ENCODE measurements around the gene ZBTB24. TPM values are rescaled to one million over a fixed set of nuclear protein-coding genes. Genes with fewer than 3 reads are reported as not detected.
A peak's percentile ranks its signal among the peaks of the same experiment; 100 is the strongest.

ZBTB24 gene
- total RNA-seq, 2 experiments from 2014 or later = 16.1 to 16.5 TPM

- Mint-ChIP-seq H3K4me1 (no peaks in the 10 kb centered on the region), H3K27me3 (no peaks in the 10 kb centered on the region), H3K27ac (no peak overlapping the region), H3K9me3 (no peaks in the 10 kb centered on the region), H3K36me3 (no peaks in the 10 kb centered on the region), H3K4me3 (no peak overlapping the region)
- no peak for DNase-seq
Observed at GRCh38 chr6:109508166-109508860, 25.3 kb upstream of the ZBTB24 start.

- H3K27me3 Mint-ChIP-seq = no peaks in the 10 kb centered on the region
- H3K36me3 Mint-ChIP-seq = no peaks in the 10 kb centered on the region
- H3K9me3 Mint-ChIP-seq = no peaks in the 10 kb centered on the region
- no peak overlapping the region for H3K4me3 Mint-ChIP-seq
- DNase-seq = no peak
- H3K27ac Mint-ChIP-seq = no peak overlapping the region
- no peaks in the 10 kb centered on the region for H3K4me1 Mint-ChIP-seq
Observed at GRCh38 chr6:109507490-109508072, 24.6 kb upstream of the ZBTB24 start.

- Mint-ChIP-seq H3K27ac (no peak overlapping the region), H3K9me3 (no peaks in the 10 kb centered on the region), H3K27me3 (no peaks in the 10 kb centered on the region), H3K4me3 (no peak overlapping the region), H3K4me1 (no peaks in the 10 kb centered on the region), H3K36me3 (no peaks in the 10 kb centered on the region)
- no peak for DNase-seq
Observed at GRCh38 chr6:109506841-109507240, 23.8 kb upstream of the ZBTB24 start.

GRCh38 chr6:109506314-109506713, 23.3 kb upstream of the ZBTB24 start:
- no peaks in the 10 kb centered on the region for H3K4me1 Mint-ChIP-seq

GRCh38 chr6:109503327-109504224, 20.6 kb upstream of the ZBTB24 start:
- Mint-ChIP-seq H3K4me3 (no peak overlapping the region), H3K36me3 (no peaks in the 10 kb centered on the region), H3K27ac (no peak overlapping the region), H3K27me3 (no peaks in the 10 kb centered on the region), H3K9me3 (no peaks in the 10 kb centered on the region), H3K4me1 (no peaks in the 10 kb centered on the region)
- DNase-seq = no peak

More at GRCh38 chr6:109506314-109506713, 23.3 kb upstream of the ZBTB24 start:
- Mint-ChIP-seq H3K27me3 (no peaks in the 10 kb centered on the region), H3K36me3 (no peaks in the 10 kb centered on the region), H3K27ac (no peak overlapping the region), H3K9me3 (no peaks in the 10 kb centered on the region), H3K4me3 (no peak overlapping the region)
- DNase-seq = no peak

- Mint-ChIP-seq H3K9me3 (no peaks in the 10 kb centered on the region), H3K36me3 (no peaks in the 10 kb centered on the region), H3K4me3 (no peak overlapping the region), H3K4me1 (peaks cover 4% of the 10 kb centered on the region), H3K27me3 (no peaks in the 10 kb centered on the region), H3K27ac (no peak overlapping the region)
- DNase-seq = no peak
Observed at GRCh38 chr6:109498936-109499335, 15.9 kb upstream of the ZBTB24 start.

GRCh38 chr6:109498052-109498451, 15.0 kb upstream of the ZBTB24 start:
- H3K27ac Mint-ChIP-seq = no peak overlapping the region
- H3K4me1 Mint-ChIP-seq = peaks cover 9% of the 10 kb centered on the region
- no peaks in the 10 kb centered on the region for H3K9me3 Mint-ChIP-seq
- no peak for DNase-seq
- H3K36me3 Mint-ChIP-seq = no peaks in the 10 kb centered on the region
- no peaks in the 10 kb centered on the region for H3K27me3 Mint-ChIP-seq
- no peak overlapping the region for H3K4me3 Mint-ChIP-seq

GRCh38 chr6:109496036-109496772, 13.2 kb upstream of the ZBTB24 start:
- Mint-ChIP-seq H3K27me3 (no peaks in the 10 kb centered on the region), H3K36me3 (no peaks in the 10 kb centered on the region), H3K4me1 (peaks cover 17% of the 10 kb centered on the region), H3K4me3 (no peak overlapping the region), H3K27ac (no peak overlapping the region), H3K9me3 (no peaks in the 10 kb centered on the region)
- DNase-seq = no peak

- no peaks in the 10 kb centered on the region for H3K27me3 Mint-ChIP-seq
- H3K27ac Mint-ChIP-seq = no peak overlapping the region
- peaks cover 29% of the 10 kb centered on the region for H3K4me1 Mint-ChIP-seq
- H3K4me3 Mint-ChIP-seq = no peak overlapping the region
- DNase-seq = no peak
- no peaks in the 10 kb centered on the region for H3K9me3 Mint-ChIP-seq
- no peaks in the 10 kb centered on the region for H3K36me3 Mint-ChIP-seq
Observed at GRCh38 chr6:109493865-109494264, 10.8 kb upstream of the ZBTB24 start.

GRCh38 chr6:109491207-109491938, 8.4 kb upstream of the ZBTB24 start:
- Mint-ChIP-seq H3K9me3 (no peaks in the 10 kb centered on the region), H3K27me3 (no peaks in the 10 kb centered on the region), H3K4me1 (peaks cover 27% of the 10 kb centered on the region), H3K36me3 (no peaks in the 10 kb centered on the region), H3K27ac (peak overlapping the region; percentile 60), H3K4me3 (no peak overlapping the region)
- DNase-seq = no peak

GRCh38 chr6:109490713-109491112, 7.7 kb upstream of the ZBTB24 start:
- Mint-ChIP-seq H3K9me3 (no peaks in the 10 kb centered on the region), H3K27me3 (no peaks in the 10 kb centered on the region), H3K4me3 (no peak overlapping the region), H3K27ac (peak overlapping the region; percentile 60), H3K4me1 (peaks cover 25% of the 10 kb centered on the region), H3K36me3 (no peaks in the 10 kb centered on the region)
- DNase-seq = no peak

- H3K4me3 Mint-ChIP-seq = no peak overlapping the region
Observed at GRCh38 chr6:109488001-109488400, 5.0 kb upstream of the ZBTB24 start.

GRCh38 chr6:109486068-109486467, 3.0 kb upstream of the ZBTB24 start:
- peaks cover 14% of the 10 kb centered on the region for H3K36me3 Mint-ChIP-seq
- H3K27me3 Mint-ChIP-seq = no peaks in the 10 kb centered on the region
- H3K9me3 Mint-ChIP-seq = no peaks in the 10 kb centered on the region
- H3K27ac Mint-ChIP-seq = peak overlapping the region; percentile 36
- no peak overlapping the region for H3K4me3 Mint-ChIP-seq
- H3K4me1 Mint-ChIP-seq = peaks cover 28% of the 10 kb centered on the region
- no peak for DNase-seq

More at GRCh38 chr6:109488001-109488400, 5.0 kb upstream of the ZBTB24 start:
- peaks cover 29% of the 10 kb centered on the region for H3K4me1 Mint-ChIP-seq
- DNase-seq = no peak
- H3K27me3 Mint-ChIP-seq = no peaks in the 10 kb centered on the region
- H3K27ac Mint-ChIP-seq = no peak overlapping the region
- no peaks in the 10 kb centered on the region for H3K36me3 Mint-ChIP-seq
- H3K9me3 Mint-ChIP-seq = no peaks in the 10 kb centered on the region

GRCh38 chr6:109485266-109485935, 2.4 kb upstream of the ZBTB24 start:
- Mint-ChIP-seq H3K9me3 (no peaks in the 10 kb centered on the region), H3K4me3 (no peak overlapping the region), H3K27ac (no peak overlapping the region), H3K36me3 (peaks cover 20% of the 10 kb centered on the region), H3K27me3 (no peaks in the 10 kb centered on the region), H3K4me1 (peaks cover 26% of the 10 kb centered on the region)
- DNase-seq = no peak

Data from activated naive CD8-positive, alpha-beta T cell treated with anti-CD3 and anti-CD28 coated beads for 36 hours (primary cell).